HG03378 (cell line): ENCODE results near the gene BCL2L13.
"Not testable (repeated sequence)": the region's sequence is repeated elsewhere in the genome, so short reads cannot be mapped to it uniquely, and the experiment has no call there.

Experiments used
- ATAC-seq: cut with Tn5 transposase; IDR thresholded peaks from one replicate; pipeline ENCODE4 v1.9.1; 2021; ENCODE audit warnings: mild to moderate bottlenecking, moderate library complexity; ENCODE audit not compliant: unreplicated experiment

BCL2L13 gene

DNA sequence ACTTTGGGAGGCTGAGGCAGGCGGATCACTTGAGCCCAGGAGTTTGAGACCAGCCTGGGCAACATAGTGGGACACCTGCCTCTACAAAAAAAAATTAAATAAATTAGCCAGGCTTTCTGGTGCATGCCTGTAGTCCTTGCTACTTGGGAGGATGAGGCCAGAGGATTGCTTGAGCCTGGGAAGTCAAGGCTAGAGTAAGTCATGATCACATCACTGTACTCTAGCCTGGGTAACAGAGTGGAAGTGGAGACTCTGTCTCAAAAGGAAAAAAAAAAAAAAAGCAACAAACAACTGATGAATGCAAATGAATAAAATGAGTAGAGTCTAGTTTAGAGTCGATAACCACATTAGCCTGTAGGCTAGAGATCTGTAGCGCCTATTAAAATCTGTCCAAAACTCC lies 3.9 kb upstream of the BCL2L13 start:
- ATAC-seq, result no peak

DNA sequence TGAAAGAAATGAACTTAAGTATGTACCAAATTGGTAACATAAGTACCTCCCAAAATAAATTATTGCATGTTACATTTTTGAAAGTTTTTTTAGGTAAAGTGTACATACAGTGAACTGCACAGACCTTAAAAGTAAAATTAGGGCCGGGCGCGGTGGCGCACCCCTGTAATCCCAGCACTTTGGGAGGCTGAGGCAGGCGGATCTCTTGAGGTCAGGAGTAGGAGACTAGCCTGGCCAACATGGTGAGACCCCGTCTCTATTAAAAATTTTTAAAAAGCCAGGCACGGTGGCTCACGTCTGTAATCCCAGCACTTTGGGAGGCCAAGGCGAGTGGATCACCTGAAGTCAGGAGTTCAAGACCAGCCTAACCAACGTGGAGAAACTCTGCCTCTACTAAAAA lies 1.7 kb upstream of the BCL2L13 start:
- ATAC-seq, result not testable (repeated sequence)

GRCh38 chr22:17637490-17638181 lies 921 bp upstream of the BCL2L13 start:
- no peak for ATAC-seq

DNA sequence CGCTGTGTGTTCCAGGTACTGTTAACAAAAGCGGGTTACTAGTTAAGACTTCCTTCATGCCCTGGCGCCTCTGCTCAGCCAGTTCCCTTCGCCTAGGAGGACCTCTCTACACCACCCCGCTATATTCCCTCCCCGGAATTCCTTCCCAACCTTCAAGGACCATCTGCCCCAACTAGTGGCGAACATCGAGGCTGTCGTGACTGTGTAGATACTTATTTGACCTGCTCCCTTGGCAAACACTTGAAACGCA lies 450 bp upstream of the BCL2L13 start:
- peak; percentile 29 for ATAC-seq

DNA sequence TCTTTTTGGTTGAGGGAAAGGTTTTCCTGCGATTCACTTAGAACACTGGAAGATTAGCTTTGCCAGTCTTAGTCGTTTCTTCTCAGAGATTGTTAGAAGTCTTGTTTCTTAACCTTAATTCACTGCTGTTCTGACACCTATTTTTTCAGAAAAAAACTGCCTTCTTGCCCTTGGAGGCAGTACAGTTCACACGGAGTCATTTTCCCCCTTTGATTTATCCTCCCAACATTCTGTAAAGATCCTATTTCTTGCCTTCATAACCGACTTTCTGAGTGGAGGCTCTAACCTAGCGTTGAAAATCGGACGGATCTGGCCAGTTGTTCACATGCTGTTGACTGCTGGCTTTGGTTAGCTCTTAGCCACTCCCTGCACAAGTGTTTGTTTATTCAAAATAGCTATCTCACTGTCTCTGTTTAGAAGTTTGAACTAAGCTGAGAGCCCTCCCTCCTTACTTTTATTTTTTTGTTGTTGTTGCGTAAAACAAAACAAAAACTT lies 737 bp downstream of the BCL2L13 start:
- no peak for ATAC-seq

DNA sequence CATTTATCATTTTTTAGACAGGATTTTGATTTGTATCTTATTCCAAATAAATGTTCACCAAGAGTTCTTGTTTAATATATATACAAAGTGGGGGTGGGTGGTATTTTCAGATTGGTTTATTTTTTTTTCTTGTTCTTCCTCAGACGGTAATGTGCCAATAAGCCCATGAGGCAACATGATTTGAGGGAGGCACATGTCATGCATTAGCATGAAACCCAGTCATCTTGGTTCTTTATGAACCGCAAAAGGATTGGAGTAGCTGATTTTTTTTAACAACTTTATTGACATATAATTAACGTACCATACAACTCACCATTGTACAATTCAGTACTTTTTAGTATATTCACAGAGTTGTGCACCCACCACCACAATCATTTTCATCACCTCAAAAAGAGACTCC lies 2.7 kb downstream of the BCL2L13 start:
- ATAC-seq, result no peak

DNA sequence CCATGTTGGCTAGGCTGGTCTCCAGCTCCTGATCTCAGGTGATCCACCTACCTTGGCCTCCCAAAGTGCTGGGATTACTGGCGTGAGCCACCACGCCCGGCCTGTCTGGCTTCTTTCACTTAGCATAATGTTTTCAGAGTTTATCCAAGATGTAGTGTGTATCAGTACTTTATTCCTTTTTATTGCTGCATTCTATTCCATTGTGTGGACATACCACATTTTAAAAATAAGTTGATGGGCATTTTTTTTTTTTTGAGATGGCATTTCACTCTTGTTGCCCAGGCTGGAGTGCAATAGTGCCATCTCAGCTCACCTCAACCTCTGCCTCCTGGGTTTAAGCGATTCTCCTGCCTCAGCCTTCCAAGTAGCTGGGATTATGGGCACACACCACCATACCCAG lies 3.8 kb downstream of the BCL2L13 start:
- ATAC-seq, result not testable (repeated sequence)

GRCh38 chr22:17647452-17647851 lies 8.9 kb downstream of the BCL2L13 start:
- ATAC-seq, result no peak

- no peak for ATAC-seq
Measured at GRCh38 chr22:17647991-17648390, 9.4 kb downstream of the BCL2L13 start.

DNA sequence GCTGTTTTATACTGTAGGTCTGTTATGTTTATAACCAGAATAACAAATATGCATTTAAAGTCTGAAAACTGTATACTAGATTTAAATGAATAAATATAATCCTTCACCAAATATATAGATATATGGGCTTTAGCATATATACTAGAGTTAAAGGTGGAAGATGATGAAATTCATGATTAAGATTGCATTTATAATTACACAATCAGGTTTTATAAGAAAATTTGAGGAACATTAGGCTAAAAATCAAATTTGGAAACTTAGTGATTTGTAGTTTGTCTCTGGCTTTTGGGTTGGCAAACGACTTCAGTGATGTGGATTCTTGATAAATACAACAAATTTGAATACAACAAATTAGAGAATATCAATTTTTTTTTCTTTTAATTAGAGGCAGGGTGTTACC lies 10.0 kb downstream of the BCL2L13 start:
- no peak for ATAC-seq

DNA sequence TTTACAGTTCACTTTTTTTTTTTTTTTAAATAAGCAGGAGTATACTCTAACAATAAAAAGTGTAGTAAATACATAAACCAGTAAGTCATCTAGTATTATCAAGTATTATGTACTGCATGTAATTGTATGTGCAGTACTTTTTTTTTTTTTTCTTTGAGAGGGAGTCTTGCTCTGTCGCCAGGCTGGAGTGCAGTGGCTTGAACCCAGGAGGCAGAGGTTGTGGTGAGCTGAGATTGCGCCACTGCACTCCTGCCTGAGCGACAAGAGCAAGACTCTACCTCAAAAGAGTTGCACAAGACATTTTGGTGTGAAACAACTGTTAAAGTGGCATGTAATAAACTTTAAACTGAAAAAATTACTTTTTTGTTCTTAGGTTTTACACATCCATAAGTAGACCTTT lies 16.7 kb downstream of the BCL2L13 start:
- ATAC-seq, result no peak

DNA sequence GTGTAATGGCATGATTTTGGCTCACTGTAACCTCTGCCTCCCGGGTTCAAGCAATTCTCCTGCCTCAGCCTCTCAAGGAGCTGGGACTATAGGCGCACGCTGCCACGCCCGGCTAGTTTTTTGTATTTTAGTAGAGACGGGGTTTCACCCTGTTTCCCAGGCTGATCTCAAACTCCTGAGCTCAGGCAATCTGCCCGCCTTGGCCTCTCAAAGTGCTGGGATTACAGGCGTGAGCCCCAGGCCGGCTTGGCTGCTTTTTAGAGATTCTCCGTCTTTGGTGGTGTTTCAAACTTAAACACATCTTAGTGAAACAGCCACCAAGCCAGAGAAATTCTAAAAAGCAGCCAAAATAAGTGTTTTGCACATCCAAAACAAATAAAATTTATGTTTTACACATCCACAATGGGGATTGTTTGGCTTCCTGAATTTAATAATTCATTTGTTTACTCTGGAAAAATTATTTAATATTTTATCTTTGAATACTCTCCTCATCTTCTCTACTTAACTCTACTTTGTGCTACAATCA lies 18.4 kb downstream of the BCL2L13 start:
- no peak for ATAC-seq

GRCh38 chr22:17664414-17665055 lies 26.0 kb downstream of the BCL2L13 start:
- no peak for ATAC-seq

GRCh38 chr22:17665248-17665647 lies 26.7 kb downstream of the BCL2L13 start:
- ATAC-seq, result no peak

- no peak for ATAC-seq
Measured at GRCh38 chr22:17665854-17666253, 27.3 kb downstream of the BCL2L13 start.

DNA sequence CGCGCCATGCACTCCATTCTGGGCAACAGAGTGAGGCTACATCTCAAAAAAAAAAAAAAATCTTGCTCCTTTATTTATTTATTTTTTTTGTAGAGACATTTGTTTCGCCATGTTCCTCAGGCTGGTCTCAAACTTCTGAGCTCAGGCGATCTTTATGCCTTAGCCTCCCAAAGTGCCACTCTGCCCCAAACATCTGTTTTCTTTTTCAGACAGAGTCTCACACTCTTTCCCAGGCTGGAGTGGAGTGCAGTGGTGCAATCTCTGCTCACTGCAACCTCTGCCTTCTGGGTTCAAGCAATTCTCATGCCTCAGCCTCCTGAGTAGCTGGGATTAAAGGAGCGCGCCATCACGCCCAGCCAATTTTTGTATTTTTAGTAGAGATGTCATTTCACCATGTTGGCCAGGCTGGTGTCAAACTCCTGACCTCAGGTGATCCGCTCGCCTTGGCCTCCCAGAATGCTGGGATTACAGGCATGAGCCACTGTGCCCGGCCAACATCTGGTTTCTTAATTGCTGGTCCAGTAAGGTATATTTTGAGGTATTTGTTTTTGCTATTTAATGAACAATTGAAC lies 33.0 kb downstream of the BCL2L13 start:
- ATAC-seq, result not testable (repeated sequence)

DNA sequence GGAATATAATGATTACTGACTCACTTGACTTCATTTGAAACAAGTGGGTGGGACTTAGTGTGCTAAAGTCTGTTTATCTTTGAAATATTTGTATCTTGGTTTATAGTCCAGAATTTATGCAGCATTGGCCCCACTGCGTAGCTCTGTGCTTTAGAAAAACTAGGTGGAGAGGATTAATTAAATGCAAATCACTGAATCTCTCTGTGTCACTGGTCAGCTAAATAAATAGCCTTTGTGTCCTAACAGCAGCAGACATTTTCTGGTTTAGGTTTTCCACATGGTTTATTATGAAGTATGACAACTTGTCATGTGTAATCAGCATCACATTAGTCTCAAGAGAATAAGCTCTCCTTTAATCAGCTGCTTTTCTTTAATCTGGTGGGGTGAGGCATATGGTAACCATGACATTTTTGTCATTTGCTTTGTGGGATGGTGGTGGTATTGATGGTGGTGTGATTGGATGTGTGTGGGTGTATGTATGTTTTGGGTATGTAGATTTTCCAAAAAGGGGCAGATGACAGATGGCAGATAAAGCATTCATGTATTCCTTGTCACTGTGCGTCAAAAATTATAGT lies 33.9 kb downstream of the BCL2L13 start:
- no peak for ATAC-seq

DNA sequence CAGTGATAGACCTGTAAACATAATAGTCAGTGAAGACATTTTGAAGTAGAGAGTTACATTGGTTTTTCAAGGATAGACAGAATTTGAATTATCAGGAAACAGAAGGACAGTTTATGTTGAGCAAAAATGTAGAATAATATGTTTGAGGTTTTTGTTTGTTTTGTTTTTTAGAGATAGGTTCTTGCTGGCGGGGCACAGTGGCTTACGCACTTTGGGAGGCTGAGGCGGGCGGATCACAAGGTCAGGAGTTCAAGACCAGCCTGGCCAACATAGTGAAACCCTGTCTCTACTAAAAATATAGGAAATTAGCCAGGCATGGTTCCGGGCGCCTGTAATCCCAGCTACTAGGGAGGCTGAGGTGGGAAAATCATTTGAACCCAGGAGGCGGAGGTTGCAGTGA lies 35.6 kb downstream of the BCL2L13 start:
- no peak for ATAC-seq

DNA sequence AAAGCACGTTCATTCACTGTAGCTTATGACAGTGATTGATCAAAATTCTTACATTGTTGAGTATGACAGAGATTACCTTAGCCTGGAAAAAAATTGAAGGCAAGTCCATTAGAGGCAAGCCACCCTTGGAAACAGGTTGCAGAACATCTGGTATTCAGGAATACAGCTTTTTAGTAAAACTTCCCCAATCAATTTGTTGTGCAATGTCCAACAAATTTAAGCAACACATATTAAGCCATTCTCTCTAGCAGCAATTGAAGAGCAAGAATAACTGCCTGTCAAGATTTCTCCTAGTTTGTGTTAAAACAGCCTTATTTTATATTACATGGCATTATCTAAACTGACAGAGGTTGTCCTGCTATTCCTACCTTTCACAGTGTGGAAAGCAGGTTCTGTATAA lies 37.0 kb downstream of the BCL2L13 start:
- no peak for ATAC-seq

DNA sequence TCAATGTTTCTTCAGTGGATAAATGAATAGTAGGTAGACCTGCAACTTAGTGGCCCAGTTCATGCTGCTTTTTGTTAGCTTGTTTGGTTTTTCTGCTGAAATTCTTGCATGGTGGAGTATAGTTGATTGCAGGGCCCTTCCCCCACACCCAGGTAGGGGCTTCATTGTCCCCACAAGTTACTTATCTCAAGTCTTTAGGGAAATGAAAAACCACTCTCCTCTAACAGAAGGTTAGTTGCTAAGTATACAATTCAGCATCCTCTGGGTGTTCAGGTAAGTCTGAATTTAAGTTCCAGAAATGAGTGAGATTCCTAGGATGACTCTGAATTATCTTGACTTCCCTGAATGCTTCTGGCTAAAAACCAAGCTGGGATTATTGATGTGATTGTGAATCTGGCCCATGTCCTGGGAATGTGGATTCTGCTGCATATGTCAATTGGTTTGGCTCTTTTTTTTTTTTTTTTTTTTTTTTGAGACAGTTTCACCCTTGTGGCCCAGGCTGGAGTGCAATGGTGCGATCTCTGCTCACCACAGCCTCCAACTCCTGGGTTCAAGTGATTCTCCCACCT lies 40.3 kb downstream of the BCL2L13 start:
- ATAC-seq, result no peak

- no peak for ATAC-seq
Measured at GRCh38 chr22:17684245-17684644, 45.7 kb downstream of the BCL2L13 start.

- ATAC-seq, result no peak
Measured at GRCh38 chr22:17692841-17693240, 54.3 kb downstream of the BCL2L13 start.
